ENCODE measurements around the gene SRGAP3. TPM values are rescaled to one million over a fixed set of nuclear protein-coding genes. Genes with fewer than 3 reads are reported as not detected.

SRGAP3 gene
- total and polyA plus RNA-seq, 2 donors (not counting 1 experiment from before 2014, with no cell fraction given): 1.4 to 1.5 TPM

GRCh38 chr3:9178697-9179096 lies 70.7 kb downstream of the SRGAP3 start:
- H3K27ac ChIP-seq (ENCODE audit: low read length in 2 of 2): no peak overlapping the region
- Mint-ChIP-seq H3K4me3 (no peak overlapping the region), H3K27me3 (peaks cover 2% of the 10 kb centered on the region), H3K4me1 (peaks cover 28% of the 10 kb centered on the region), H3K9me3 (ENCODE audit: insufficient read depth) (no peaks in the 10 kb centered on the region), H3K27ac (no peak overlapping the region)
- H3K9me3 ChIP-seq (ENCODE audit: control extremely low read depth in 1 of 3, control insufficient read depth in 2 of 3, insufficient read depth in 1 of 3, low read length in 2 of 3): no peaks in the 10 kb centered on the region
- ChIA-PET CTCF (no interaction called here), POLR2A (no interaction called here)
- H3K79me2 ChIP-seq (ENCODE audit: control insufficient read depth, insufficient read depth, low read length): no peaks in the 10 kb centered on the region
- no peak overlapping the region for H3K9ac ChIP-seq (ENCODE audit: low read length)
- no peak overlapping the region for H2AFZ ChIP-seq (ENCODE audit: insufficient read depth, low read depth, low read length, poor library complexity, severe bottlenecking)
- H3K4me2 ChIP-seq (replicated peaks; ENCODE audit: low read depth, low read length, poor library complexity, severe bottlenecking): no peak overlapping the region
- no peaks in the 10 kb centered on the region for H4K20me1 ChIP-seq (ENCODE audit: control insufficient read depth, insufficient read depth, low read length, poor library complexity, severe bottlenecking)
- no peaks in the 10 kb centered on the region for H3K36me3 ChIP-seq (replicated peaks in 1 of 2; ENCODE audit: control extremely low read depth in 1 of 2, control insufficient read depth in 1 of 2, extremely low read depth in 1 of 2, insufficient read depth in 2 of 2, low read length in 1 of 2)
- intact Hi-C loops (cut with micrococcal nuclease): no loop called here
- H3K4me3 ChIP-seq (ENCODE audit: control extremely low read depth in 1 of 5, extremely low read depth in 1 of 5, insufficient read depth in 1 of 5, low read depth in 2 of 5, low read length in 4 of 5): no peak overlapping the region
- H3K4me1 ChIP-seq (ENCODE audit: control insufficient read depth in 2 of 2, insufficient read depth in 2 of 2, low read length in 2 of 2): peaks cover 15 to 25% of the 10 kb centered on the region in 2 donors
- H3K27me3 ChIP-seq (replicated peaks in 1 of 4; ENCODE audit: control extremely low read depth in 1 of 4, control insufficient read depth in 3 of 4, insufficient read depth in 4 of 4, low read length in 3 of 4): no peaks in the 10 kb centered on the region
- 58% methylated on average over 6 of the region's 6 CpGs for WGBS (ENCODE audit: insufficient coverage)
- TF ChIP-seq CTCF (IDR thresholded peaks at IDR 0.05) (no peak), EZH2 (IDR thresholded peaks at IDR 0.05; ENCODE audit: borderline replicate concordance, insufficient read depth, low read depth, low read length, poor library complexity, severe bottlenecking) (no peak)
- DNase-seq (no peak), ATAC-seq (ENCODE audit: low read depth) (no peak)

DNA sequence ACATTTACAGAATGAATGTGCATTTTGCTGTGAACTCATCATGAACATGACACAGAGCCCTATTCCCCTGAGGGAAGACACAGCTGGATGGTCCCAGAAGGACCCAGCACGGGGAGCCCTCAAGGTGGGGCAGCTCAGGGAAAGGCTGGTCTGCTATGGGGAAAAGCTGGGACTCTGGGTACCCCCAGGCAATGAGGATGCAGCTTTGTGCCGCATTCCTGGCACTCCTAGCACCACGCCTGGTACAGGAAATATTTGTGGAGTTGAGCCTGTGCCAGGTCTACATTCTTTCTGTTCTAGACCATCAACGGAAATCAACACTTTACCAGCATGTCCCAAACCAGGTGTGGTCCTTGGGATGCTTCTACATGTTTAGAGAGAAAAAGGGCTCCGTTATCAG lies 74.0 kb downstream of the SRGAP3 start:
- Histone ChIP-seq H4K20me1 (ENCODE audit: control insufficient read depth, insufficient read depth, low read length, poor library complexity, severe bottlenecking) (no peaks in the 10 kb centered on the region), H3K9ac (ENCODE audit: low read length) (no peak overlapping the region), H3K27ac (ENCODE audit: low read length in 2 of 2) (no peak overlapping the region), H3K9me3 (ENCODE audit: control extremely low read depth in 1 of 3, control insufficient read depth in 2 of 3, insufficient read depth in 1 of 3, low read length in 2 of 3) (no peaks in the 10 kb centered on the region), H3K79me2 (ENCODE audit: control insufficient read depth, insufficient read depth, low read length) (no peaks in the 10 kb centered on the region), H3K36me3 (replicated peaks in 1 of 2; ENCODE audit: control extremely low read depth in 1 of 2, control insufficient read depth in 1 of 2, extremely low read depth in 1 of 2, insufficient read depth in 2 of 2, low read length in 1 of 2) (no peaks in the 10 kb centered on the region), H3K4me3 (ENCODE audit: control extremely low read depth in 1 of 5, extremely low read depth in 1 of 5, insufficient read depth in 1 of 5, low read depth in 2 of 5, low read length in 4 of 5) (no peak overlapping the region), H3K4me1 (ENCODE audit: control insufficient read depth in 2 of 2, insufficient read depth in 2 of 2, low read length in 2 of 2) (peaks cover 10 to 23% of the 10 kb centered on the region in 2 donors), H3K4me2 (replicated peaks; ENCODE audit: low read depth, low read length, poor library complexity, severe bottlenecking) (no peak overlapping the region), H3K27me3 (replicated peaks in 1 of 4; ENCODE audit: control extremely low read depth in 1 of 4, control insufficient read depth in 3 of 4, insufficient read depth in 4 of 4, low read length in 3 of 4) (no peaks in the 10 kb centered on the region), H2AFZ (ENCODE audit: insufficient read depth, low read depth, low read length, poor library complexity, severe bottlenecking) (no peak overlapping the region)
- CTCF ChIA-PET: no interaction called here
- intact Hi-C loops (cut with micrococcal nuclease): no loop called here
- WGBS (ENCODE audit: insufficient coverage): 71% methylated on average over 3 of the region's 5 CpGs
- ATAC-seq (ENCODE audit: low read depth): no peak
- Mint-ChIP-seq H3K27me3 (peaks cover 2% of the 10 kb centered on the region), H3K27ac (no peak overlapping the region), H3K4me3 (no peak overlapping the region), H3K4me1 (peaks cover 23% of the 10 kb centered on the region), H3K9me3 (ENCODE audit: insufficient read depth) (no peaks in the 10 kb centered on the region)
- POLR2A ChIA-PET: no interaction called here
- TF ChIP-seq EZH2 (IDR thresholded peaks at IDR 0.05; ENCODE audit: borderline replicate concordance, insufficient read depth, low read depth, low read length, poor library complexity, severe bottlenecking): no peak
- no peak for TF ChIP-seq CTCF (IDR thresholded peaks at IDR 0.05)
- no peak for DNase-seq

Data from B cell (primary cell).